GM18520 (cell line): ENCODE results near the gene INSM2.
A peak's percentile ranks its signal among the peaks of the same experiment; 100 is the strongest.

Experiments
- ATAC-seq: cut with Tn5 transposase; IDR thresholded peaks from one replicate; pipeline ENCODE4 v1.9.1; 2021; ENCODE audit not compliant: unreplicated experiment

INSM2 gene

GRCh38 chr14:35533357-35534207 lies at the start of gene INSM2:
INSM2 (plus strand) TSS chr14:35534164; CDS start chr14:35534253, 89 bp downstream.
- peak; percentile 67 for ATAC-seq

DNA sequence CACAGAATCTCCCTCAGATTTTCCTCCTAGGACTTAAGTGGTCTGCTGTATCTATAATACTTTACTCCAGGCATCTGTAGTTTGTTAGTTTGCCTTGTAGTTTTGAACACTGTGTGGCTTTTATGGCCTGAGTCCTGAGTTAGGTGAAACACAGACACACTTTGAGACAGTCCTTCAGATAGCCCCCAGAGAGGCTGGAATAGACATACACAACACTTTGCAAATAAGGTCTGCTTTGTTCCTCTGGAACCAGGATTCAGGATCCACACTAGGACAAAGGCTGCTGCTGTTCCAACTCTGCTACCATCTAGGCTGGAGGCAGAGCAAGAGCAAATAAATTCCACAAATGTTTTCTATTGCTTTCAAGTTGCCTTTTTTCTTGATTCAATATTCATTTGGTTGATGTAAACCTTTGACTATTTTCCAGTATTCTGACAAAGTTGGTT lies 41.4 kb upstream of the INSM2 start:
- ATAC-seq, result no peak

DNA sequence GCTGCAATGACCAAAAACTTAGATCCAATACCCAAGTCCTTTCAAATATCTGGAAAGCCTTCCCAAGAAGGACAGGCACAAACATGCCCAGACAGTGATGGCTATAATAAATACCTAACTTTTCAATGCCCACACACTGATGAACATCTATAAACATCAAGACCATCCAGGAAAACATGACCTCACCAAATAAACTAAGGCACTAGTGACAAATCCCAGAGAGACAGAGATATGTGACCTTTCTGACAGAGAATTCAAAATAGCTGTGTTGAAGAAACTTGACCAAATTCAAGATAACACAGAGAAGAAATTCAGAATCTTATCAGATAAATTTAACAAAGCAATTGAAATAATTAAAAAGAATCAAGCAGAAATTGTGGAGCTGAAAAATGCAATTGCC lies 38.7 kb upstream of the INSM2 start:
- no peak for ATAC-seq

GRCh38 chr14:35499180-35499579 lies 34.8 kb upstream of the INSM2 start:
- no peak for ATAC-seq

GRCh38 chr14:35503646-35504045 lies 30.3 kb upstream of the INSM2 start:
- no peak for ATAC-seq

GRCh38 chr14:35504260-35504659 lies 29.7 kb upstream of the INSM2 start:
- ATAC-seq, result no peak

- no peak for ATAC-seq
Observed at GRCh38 chr14:35506461-35506860, 27.5 kb upstream of the INSM2 start.

DNA sequence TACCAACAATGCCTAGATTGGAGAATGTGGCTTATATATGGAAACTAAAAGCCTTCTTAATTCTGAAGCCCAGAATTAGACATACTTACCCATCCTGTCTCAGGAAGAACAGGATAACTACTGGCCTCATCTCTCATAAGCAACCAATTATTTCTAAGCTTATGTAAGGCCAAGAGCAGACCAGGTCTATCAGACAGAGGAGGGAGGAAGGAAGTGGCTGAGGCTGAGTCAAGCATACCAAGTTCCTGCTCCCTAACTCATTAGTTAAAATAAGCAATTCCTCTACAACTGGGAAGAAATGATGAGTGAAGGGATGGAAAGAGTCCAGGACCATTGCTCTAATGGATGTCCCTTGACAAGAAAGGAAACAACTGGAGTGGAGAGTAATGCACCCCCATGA lies 27.0 kb upstream of the INSM2 start:
- no peak for ATAC-seq

- ATAC-seq, result no peak
Observed at GRCh38 chr14:35509846-35510245, 24.1 kb upstream of the INSM2 start.

DNA sequence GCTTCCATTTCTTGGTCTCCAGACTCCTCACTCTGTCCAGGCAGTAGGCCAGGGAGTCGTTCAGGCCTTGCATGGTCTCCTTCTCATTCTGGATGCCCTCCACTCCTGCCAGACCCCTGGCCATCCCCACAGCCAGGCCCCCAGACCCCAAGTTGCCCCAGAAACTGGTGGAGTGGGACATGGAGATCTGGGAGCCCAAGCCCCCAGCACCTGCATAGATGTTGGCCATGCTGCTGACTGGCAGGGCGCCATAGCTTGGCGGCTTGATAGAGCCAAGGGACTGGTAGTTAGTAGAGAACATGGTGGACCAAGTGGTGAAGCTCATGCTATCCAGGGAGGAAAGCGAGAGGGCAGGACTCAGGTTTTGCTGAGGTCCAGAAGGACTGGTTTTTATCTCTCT lies 21.2 kb upstream of the INSM2 start:
- no peak for ATAC-seq

DNA sequence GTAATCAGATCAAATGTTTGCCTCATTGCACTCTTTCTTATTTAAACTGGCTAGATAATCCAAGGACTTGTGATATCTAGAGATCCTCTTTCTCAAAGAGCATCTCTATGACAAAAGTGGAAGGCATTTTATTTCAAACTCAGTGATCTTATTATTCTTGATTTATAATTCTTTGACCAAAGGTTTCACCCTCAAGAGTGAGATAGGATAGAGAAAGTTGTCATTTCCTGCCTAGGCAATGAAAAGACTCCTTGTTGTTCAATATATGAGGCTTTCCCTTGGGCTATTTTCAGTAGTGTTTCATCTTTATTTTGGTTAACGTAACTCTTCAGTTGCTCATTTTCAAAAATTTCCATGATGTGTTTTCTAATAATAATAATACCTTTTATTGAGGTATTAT lies 18.0 kb upstream of the INSM2 start:
- no peak for ATAC-seq

GRCh38 chr14:35519986-35520385 lies 14.0 kb upstream of the INSM2 start:
- ATAC-seq, result no peak

- ATAC-seq, result no peak
Observed at GRCh38 chr14:35525695-35526094, 8.3 kb upstream of the INSM2 start.

GRCh38 chr14:35526962-35527361 lies 7.0 kb upstream of the INSM2 start:
- ATAC-seq, result no peak

GRCh38 chr14:35531960-35532747 lies 1.8 kb upstream of the INSM2 start:
- no peak for ATAC-seq

- ATAC-seq, result peak; percentile 7
Observed at GRCh38 chr14:35532783-35533356, 1.1 kb upstream of the INSM2 start.

DNA sequence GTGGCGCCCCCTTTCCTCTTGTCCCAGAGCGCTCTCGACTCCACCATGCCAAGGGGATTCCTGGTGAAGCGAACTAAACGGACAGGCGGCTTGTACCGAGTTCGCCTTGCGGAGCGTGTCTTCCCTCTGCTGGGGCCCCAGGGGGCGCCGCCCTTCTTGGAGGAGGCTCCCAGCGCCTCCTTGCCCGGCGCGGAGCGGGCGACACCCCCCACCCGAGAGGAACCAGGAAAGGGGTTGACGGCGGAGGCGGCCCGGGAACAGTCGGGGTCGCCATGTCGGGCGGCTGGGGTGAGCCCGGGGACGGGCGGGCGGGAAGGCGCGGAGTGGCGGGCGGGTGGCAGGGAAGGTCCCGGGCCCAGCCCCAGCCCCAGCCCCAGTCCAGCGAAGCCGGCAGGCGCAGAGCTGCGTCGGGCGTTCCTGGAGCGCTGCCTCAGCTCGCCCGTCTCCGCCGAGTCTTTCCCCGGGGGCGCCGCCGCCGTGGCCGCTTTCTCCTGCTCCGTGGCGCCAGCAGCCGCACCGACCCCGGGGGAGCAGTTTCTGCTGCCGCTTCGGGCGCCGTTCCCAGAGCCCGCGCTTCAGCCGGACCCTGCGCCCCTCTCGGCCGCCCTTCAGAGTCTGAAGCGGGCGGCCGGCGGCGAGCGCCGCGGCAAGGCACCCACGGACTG lies 376 bp downstream of the INSM2 start:
- no peak for ATAC-seq

GRCh38 chr14:35534873-35535482 lies 1.0 kb downstream of the INSM2 start:
- ATAC-seq, result no peak

GRCh38 chr14:35535483-35536112 lies 1.6 kb downstream of the INSM2 start:
- no peak for ATAC-seq

DNA sequence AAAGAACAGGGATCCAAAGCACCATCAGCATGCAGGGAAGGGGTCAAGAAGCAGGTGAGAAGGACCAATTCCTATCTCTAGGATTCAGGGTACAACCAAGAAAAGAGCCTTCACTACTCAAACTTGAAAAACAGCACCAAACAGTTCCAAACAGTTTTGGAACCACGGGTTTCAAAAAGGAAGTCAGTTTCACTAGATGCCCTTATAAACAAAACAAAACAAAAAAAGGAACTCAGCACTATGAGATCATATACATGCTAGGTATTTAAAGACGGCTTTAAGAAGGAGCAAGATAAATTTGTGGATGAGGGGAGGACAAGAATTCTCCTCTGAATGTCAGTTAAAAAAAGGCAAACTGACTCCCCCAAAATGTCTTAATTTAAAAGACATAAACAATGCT lies 6.0 kb downstream of the INSM2 start:
- no peak for ATAC-seq
